Skin epidermis (tissue), 12 donors: ENCODE results near the gene CFAP99.

Source experiments
- H3K27ac ChIP-seq, 21 experiments: fragments of 200-600 bp; sonication (generic) in 11 of 21; one replicate each; pipeline ENCODE4 v1.5.0; 2020; ENCODE audit warnings: mild to moderate bottlenecking in 3 of 21, inconsistent platforms in 2 of 21, moderate library complexity in 2 of 21
- H3K4me3 ChIP-seq, 7 experiments: fragments of 200-600 bp; sonication (generic) in 2 of 7; one replicate each; pipeline ENCODE4 v1.5.0; 2020; ENCODE audit warnings: inconsistent platforms in 2 of 7, mild to moderate bottlenecking in 2 of 7, moderate library complexity in 1 of 7

The CFAP99 gene

GRCh38 chr4:2389691-2390090, 29.1 kb upstream of the CFAP99 start:
- H3K4me3 ChIP-seq = no peak overlapping the region
- H3K27ac ChIP-seq = no peak overlapping the region

GRCh38 chr4:2390146-2390545, 28.6 kb upstream of the CFAP99 start:
- Histone ChIP-seq H3K27ac (no peak overlapping the region), H3K4me3 (no peak overlapping the region)

GRCh38 chr4:2390784-2391421, 27.9 kb upstream of the CFAP99 start:
- H3K4me3 ChIP-seq = no peak overlapping the region
- no peak overlapping the region for H3K27ac ChIP-seq

- H3K4me3 ChIP-seq = no peak overlapping the region
- H3K27ac ChIP-seq = no peak overlapping the region
Observed at GRCh38 chr4:2393353-2394270, 25.1 kb upstream of the CFAP99 start.

- H3K27ac ChIP-seq = no peak overlapping the region
- no peak overlapping the region for H3K4me3 ChIP-seq
Observed at GRCh38 chr4:2394528-2394927, 24.2 kb upstream of the CFAP99 start.

GRCh38 chr4:2395038-2395437, 23.7 kb upstream of the CFAP99 start:
- no peak overlapping the region for H3K4me3 ChIP-seq
- no peak overlapping the region for H3K27ac ChIP-seq

- Histone ChIP-seq H3K27ac (no peak overlapping the region), H3K4me3 (no peak overlapping the region)
Observed at GRCh38 chr4:2395584-2395983, 23.2 kb upstream of the CFAP99 start.

GRCh38 chr4:2396781-2397368, 21.9 kb upstream of the CFAP99 start:
- no peak overlapping the region for H3K27ac ChIP-seq
- no peak overlapping the region for H3K4me3 ChIP-seq

GRCh38 chr4:2397596-2398379, 21.0 kb upstream of the CFAP99 start:
- Histone ChIP-seq H3K27ac (no peak overlapping the region), H3K4me3 (no peak overlapping the region)

GRCh38 chr4:2399216-2399615, 19.5 kb upstream of the CFAP99 start:
- no peak overlapping the region for H3K27ac ChIP-seq
- H3K4me3 ChIP-seq = no peak overlapping the region

GRCh38 chr4:2399631-2400190, 19.0 kb upstream of the CFAP99 start:
- no peak overlapping the region for H3K27ac ChIP-seq
- H3K4me3 ChIP-seq = no peak overlapping the region

GRCh38 chr4:2400841-2401609, 17.7 kb upstream of the CFAP99 start:
- H3K4me3 ChIP-seq = no peak overlapping the region
- H3K27ac ChIP-seq = no peak overlapping the region

GRCh38 chr4:2401610-2401983, 17.2 kb upstream of the CFAP99 start:
- peak overlapping the region in 2 of 7 experiments; percentile 0 to 28 for H3K4me3 ChIP-seq
- no peak overlapping the region for H3K27ac ChIP-seq

GRCh38 chr4:2402048-2402842, 16.5 kb upstream of the CFAP99 start:
- H3K4me3 ChIP-seq = peak overlapping the region in 2 of 7 experiments; percentile 0 to 28

GRCh38 chr4:2402941-2403340, 15.8 kb upstream of the CFAP99 start:
- no peak overlapping the region for H3K4me3 ChIP-seq
- no peak overlapping the region for H3K27ac ChIP-seq

More at GRCh38 chr4:2402048-2402842, 16.5 kb upstream of the CFAP99 start:
- no peak overlapping the region for H3K27ac ChIP-seq

- H3K27ac ChIP-seq = no peak overlapping the region
Observed at GRCh38 chr4:2406406-2406805, 12.3 kb upstream of the CFAP99 start.

GRCh38 chr4:2406920-2407319, 11.8 kb upstream of the CFAP99 start:
- no peak overlapping the region for H3K27ac ChIP-seq
- H3K4me3 ChIP-seq = no peak overlapping the region

More at GRCh38 chr4:2406406-2406805, 12.3 kb upstream of the CFAP99 start:
- no peak overlapping the region for H3K4me3 ChIP-seq

GRCh38 chr4:2407991-2408342, 10.8 kb upstream of the CFAP99 start:
- no peak overlapping the region for H3K4me3 ChIP-seq
- no peak overlapping the region for H3K27ac ChIP-seq
